ENCODE data around the gene ADGRL3.

- TF ChIP-seq CTCF (IDR thresholded peaks at IDR 0.05; ENCODE audit: low read depth, low read length, missing input control) (no peak), JUND (IDR thresholded peaks at IDR 0.05) (no peak), SP1 (IDR thresholded peaks at IDR 0.05) (no peak), YY1 (IDR thresholded peaks at IDR 0.05) (no peak), REST (IDR thresholded peaks at IDR 0.05) (no peak), FOXA2 (IDR thresholded peaks at IDR 0.05) (no peak), GABPA (IDR thresholded peaks at IDR 0.05 in 1 of 2, conservative IDR thresholded peaks at IDR 0.05 in 1 of 2) (no peak), RXRA (IDR thresholded peaks at IDR 0.05) (no peak), HNF4A (conservative IDR thresholded peaks at IDR 0.05) (no peak)
- TF ChIP-seq, protein P1, sequence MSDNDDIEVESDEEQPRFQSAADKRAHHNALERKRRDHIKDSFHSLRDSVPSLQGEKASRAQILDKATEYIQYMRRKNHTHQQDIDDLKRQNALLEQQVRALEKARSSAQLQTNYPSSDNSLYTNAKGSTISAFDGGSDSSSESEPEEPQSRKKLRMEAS (IDR thresholded peaks at IDR 0.05), result no peak
- TF ChIP-seq, protein P2, sequence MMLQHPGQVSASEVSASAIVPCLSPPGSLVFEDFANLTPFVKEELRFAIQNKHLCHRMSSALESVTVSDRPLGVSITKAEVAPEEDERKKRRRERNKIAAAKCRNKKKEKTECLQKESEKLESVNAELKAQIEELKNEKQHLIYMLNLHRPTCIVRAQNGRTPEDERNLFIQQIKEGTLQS (IDR thresholded peaks at IDR 0.05), result no peak
Measured at GRCh38 chr4:61614231-61614630, 414.1 kb downstream of the ADGRL3 start.

Measured in liver (tissue), 3 donors.